ENCODE data around the gene INPP5F.

GRCh38 chr10:119829429-119829828 lies 103.6 kb downstream of the INPP5F start:
- TF ChIP-seq, protein P1, sequence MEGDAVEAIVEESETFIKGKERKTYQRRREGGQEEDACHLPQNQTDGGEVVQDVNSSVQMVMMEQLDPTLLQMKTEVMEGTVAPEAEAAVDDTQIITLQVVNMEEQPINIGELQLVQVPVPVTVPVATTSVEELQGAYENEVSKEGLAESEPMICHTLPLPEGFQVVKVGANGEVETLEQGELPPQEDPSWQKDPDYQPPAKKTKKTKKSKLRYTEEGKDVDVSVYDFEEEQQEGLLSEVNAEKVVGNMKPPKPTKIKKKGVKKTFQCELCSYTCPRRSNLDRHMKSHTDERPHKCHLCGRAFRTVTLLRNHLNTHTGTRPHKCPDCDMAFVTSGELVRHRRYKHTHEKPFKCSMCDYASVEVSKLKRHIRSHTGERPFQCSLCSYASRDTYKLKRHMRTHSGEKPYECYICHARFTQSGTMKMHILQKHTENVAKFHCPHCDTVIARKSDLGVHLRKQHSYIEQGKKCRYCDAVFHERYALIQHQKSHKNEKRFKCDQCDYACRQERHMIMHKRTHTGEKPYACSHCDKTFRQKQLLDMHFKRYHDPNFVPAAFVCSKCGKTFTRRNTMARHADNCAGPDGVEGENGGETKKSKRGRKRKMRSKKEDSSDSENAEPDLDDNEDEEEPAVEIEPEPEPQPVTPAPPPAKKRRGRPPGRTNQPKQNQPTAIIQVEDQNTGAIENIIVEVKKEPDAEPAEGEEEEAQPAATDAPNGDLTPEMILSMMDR (conservative IDR thresholded peaks at IDR 0.05; ENCODE audit: low read depth in 2 of 2) = no peak
- TF ChIP-seq EZH2 (IDR thresholded peaks at IDR 0.05; ENCODE audit: low read depth, unreplicated experiment) = no peak
- TF ChIP-seq REST (IDR thresholded peaks at IDR 0.05; ENCODE audit: unreplicated experiment) = no peak
- no peak for TF ChIP-seq POLR2AphosphoS5 (IDR thresholded peaks at IDR 0.05; ENCODE audit: low read depth)
- TF ChIP-seq, protein P2, sequence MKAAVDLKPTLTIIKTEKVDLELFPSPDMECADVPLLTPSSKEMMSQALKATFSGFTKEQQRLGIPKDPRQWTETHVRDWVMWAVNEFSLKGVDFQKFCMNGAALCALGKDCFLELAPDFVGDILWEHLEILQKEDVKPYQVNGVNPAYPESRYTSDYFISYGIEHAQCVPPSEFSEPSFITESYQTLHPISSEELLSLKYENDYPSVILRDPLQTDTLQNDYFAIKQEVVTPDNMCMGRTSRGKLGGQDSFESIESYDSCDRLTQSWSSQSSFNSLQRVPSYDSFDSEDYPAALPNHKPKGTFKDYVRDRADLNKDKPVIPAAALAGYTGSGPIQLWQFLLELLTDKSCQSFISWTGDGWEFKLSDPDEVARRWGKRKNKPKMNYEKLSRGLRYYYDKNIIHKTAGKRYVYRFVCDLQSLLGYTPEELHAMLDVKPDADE (IDR thresholded peaks at IDR 0.05) = no peak
- no peak for TF ChIP-seq JUNB (IDR thresholded peaks at IDR 0.05; ENCODE audit: unreplicated experiment)
- no peak for TF ChIP-seq CREB1 (CRISPR knock-in tag; IDR thresholded peaks at IDR 0.05; ENCODE audit: low read depth)
- no peak for TF ChIP-seq ZNF331 (CRISPR knock-in tag; IDR thresholded peaks at IDR 0.05; ENCODE audit: low read depth)
- TF ChIP-seq, protein P3, sequence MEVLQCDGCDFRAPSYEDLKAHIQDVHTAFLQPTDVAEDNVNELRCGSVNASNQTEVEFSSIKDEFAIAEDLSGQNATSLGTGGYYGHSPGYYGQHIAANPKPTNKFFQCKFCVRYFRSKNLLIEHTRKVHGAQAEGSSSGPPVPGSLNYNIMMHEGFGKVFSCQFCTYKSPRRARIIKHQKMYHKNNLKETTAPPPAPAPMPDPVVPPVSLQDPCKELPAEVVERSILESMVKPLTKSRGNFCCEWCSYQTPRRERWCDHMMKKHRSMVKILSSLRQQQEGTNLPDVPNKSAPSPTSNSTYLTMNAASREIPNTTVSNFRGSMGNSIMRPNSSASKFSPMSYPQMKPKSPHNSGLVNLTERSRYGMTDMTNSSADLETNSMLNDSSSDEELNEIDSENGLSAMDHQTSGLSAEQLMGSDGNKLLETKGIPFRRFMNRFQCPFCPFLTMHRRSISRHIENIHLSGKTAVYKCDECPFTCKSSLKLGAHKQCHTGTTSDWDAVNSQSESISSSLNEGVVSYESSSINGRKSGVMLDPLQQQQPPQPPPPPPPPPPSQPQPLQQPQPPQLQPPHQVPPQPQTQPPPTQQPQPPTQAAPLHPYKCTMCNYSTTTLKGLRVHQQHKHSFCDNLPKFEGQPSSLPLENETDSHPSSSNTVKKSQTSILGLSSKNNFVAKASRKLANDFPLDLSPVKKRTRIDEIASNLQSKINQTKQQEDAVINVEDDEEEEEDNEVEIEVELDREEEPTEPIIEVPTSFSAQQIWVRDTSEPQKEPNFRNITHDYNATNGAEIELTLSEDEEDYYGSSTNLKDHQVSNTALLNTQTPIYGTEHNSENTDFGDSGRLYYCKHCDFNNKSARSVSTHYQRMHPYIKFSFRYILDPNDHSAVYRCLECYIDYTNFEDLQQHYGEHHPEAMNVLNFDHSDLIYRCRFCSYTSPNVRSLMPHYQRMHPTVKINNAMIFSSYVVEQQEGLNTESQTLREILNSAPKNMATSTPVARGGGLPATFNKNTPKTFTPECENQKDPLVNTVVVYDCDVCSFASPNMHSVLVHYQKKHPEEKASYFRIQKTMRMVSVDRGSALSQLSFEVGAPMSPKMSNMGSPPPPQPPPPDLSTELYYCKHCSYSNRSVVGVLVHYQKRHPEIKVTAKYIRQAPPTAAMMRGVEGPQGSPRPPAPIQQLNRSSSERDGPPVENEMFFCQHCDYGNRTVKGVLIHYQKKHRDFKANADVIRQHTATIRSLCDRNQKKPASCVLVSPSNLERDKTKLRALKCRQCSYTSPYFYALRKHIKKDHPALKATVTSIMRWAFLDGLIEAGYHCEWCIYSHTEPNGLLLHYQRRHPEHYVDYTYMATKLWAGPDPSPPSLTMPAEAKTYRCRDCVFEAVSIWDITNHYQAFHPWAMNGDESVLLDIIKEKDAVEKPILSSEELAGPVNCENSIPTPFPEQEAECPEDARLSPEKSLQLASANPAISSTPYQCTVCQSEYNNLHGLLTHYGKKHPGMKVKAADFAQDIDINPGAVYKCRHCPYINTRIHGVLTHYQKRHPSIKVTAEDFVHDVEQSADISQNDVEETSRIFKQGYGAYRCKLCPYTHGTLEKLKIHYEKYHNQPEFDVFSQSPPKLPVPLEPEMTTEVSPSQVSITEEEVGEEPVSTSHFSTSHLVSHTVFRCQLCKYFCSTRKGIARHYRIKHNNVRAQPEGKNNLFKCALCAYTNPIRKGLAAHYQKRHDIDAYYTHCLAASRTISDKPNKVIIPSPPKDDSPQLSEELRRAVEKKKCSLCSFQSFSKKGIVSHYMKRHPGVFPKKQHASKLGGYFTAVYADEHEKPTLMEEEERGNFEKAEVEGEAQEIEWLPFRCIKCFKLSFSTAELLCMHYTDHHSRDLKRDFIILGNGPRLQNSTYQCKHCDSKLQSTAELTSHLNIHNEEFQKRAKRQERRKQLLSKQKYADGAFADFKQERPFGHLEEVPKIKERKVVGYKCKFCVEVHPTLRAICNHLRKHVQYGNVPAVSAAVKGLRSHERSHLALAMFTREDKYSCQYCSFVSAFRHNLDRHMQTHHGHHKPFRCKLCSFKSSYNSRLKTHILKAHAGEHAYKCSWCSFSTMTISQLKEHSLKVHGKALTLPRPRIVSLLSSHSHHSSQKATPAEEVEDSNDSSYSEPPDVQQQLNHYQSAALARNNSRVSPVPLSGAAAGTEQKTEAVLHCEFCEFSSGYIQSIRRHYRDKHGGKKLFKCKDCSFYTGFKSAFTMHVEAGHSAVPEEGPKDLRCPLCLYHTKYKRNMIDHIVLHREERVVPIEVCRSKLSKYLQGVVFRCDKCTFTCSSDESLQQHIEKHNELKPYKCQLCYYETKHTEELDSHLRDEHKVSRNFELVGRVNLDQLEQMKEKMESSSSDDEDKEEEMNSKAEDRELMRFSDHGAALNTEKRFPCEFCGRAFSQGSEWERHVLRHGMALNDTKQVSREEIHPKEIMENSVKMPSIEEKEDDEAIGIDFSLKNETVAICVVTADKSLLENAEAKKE (CRISPR knock-in tag; IDR thresholded peaks at IDR 0.05) = no peak
- TF ChIP-seq ZNF114 (CRISPR knock-in tag; IDR thresholded peaks at IDR 0.05) = no peak
- TF ChIP-seq EZH2phosphoT487 (IDR thresholded peaks at IDR 0.05; ENCODE audit: unreplicated experiment) = no peak
- no peak for TF ChIP-seq NANOG (IDR thresholded peaks at IDR 0.05; ENCODE audit: borderline replicate concordance)
- no peak for TF ChIP-seq STAT1 (IDR thresholded peaks at IDR 0.05; ENCODE audit: unreplicated experiment)
